ENCODE data around the gene ADORA1.

Gene ADORA1

DNA sequence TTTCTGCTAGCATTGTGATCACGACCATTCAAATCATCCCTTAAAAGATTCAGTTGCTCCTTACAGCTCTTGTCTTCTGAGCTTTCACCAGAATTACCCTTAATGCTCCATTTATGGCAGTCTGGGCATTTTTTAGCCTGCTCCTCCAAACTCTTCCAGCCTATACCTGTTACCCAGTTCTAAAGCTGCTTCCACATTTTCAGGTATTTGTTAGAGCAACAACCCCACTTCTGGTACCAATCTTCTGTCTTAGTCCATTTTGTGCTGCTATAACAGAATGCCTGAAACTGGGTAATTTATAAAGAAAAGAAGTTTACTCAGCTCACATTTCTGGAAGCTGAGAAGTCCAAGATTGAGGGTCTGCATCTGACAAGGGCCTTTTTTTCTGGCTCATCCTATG lies 30.9 kb downstream of the ADORA1 start:
- DNase-seq (ENCODE audit: low read depth in 2 of 2): no peak

DNA sequence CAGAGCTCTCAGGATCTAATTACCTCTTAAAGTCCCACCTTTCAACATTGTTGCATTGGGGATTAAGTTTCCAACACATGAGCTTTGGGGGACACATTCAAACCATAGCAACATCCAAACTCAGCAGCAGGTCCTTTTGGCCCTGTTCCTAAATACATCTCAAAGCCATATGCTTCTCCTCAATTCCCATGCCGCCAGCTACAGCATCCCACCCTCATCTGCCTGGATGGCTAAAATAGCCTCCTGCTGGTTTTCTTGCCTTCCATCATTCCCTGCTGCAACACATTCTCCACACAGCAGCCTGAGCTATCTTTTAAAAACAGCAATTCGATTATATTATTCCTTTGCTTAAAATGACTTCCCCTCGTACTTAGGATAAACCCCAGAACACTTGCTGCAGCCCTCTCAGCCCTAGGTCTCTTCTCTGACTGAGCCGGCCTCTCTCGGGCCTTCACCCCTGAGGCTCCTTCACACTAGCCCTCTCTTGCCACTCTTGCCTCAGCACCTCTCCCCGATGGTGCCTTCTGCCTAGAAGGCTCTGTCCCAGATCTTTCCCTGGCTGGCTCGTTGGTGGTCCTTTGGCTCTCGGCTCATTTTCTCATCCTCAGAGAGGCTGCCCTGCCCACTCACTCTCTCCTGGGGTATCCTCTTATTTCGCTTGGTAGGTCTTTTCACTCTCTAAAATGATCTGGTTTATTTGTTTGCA lies 31.6 kb downstream of the ADORA1 start:
- no peak for DNase-seq (ENCODE audit: low read depth in 2 of 2)

- no peak for DNase-seq (ENCODE audit: low read depth in 2 of 2)
Observed at GRCh38 chr1:203159844-203160243, 32.3 kb downstream of the ADORA1 start.

DNA sequence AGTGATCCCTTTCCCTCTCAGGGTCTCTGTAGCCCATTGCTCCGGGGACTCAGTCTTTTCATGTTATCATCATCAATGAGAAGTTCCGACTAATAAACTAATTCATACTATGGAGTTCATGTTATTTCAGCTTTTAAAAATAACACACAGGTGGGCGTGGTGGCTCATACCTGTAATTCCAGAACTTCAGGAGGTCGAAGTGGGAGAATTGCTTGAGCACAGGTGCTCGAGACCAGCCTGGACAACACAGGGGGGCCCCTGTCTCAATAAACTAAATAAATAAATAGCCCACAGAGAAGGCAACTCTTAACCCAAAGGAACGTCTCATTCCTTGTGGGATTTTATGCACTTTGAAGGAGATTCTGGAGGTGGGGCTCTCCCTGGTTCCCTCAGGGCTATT lies 33.6 kb downstream of the ADORA1 start:
- DNase-seq (ENCODE audit: low read depth in 2 of 2): no peak

DNA sequence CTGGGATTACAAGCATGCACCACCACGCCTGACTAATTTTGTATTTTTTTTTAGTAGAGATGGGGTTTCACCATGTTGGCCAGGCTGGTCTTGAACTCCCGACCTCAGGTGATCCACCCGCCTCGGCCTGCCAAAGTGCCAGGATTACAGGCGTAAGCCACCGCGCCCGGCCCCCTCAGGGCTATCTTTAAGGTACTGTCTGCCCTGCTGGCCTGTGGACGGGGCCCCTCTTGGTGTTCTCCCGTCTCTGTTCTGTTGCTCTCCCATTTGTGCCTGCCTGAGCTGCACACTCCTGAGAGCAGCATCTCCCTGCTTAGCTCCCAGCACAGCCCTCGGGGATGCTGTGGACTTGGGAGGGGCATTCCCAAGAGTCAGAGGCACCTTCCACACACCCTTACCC lies 34.2 kb downstream of the ADORA1 start:
- DNase-seq (ENCODE audit: low read depth in 2 of 2): no peak

DNA sequence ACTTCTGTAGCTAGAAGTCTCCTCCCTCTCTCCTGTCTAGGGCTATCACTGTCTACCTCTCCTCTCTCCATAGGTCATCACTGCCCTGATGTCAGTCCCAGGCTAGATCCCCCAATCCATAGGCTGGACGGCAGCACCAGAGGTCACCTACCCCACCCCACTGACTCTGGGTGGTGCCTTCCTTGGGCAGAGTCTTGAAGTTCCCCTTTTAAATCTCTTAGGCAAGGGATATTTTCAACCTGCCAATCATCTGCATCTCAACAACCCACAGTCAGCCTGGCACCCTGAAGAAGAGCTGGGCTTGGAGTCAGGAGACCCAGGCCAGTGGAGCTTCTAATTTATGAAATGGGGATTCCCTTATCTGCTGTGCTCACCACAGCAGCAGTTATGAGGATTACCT lies 34.9 kb downstream of the ADORA1 start:
- no peak for DNase-seq (ENCODE audit: low read depth in 2 of 2)

DNA sequence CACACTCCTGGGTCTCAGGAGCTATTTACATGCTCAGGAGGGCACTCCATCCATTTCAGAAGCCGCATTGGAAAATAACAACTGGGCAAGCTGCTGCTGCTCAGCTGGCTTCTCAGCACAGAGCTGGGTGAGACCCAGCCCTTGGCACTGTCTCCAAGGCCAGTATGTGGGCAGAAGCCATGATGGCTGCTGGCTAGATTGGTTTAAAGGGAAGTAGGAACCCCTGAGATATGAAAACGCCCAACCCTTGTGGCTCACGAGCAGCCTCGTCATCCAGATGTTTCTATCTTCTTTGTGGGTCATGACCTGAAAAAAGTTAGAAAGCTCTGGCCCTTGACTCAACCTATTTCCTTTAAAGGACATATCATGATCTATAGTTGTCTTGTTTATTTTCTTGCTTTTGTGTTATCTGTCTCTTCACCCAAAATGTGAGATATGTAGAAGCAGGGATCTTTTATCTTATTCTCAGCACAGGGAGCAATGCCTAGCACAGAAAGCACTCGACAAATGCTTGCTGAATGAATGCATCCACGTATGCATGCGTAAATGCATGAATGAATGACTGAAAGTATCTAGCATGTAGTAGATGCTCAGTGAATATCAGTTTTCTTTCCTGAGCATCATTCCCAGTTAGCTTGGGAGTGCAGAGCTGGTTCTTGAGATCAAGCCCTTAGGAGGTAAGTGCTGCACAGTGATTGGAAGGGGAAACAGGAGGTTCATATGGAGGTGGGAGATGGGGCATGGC lies 36.5 kb downstream of the ADORA1 start:
- no peak for DNase-seq (ENCODE audit: low read depth in 2 of 2)

GRCh38 chr1:203165101-203165799 lies 37.7 kb downstream of the ADORA1 start:
- DNase-seq (ENCODE audit: low read depth in 2 of 2): no peak

- no peak for DNase-seq (ENCODE audit: low read depth in 2 of 2)
Observed at GRCh38 chr1:203165800-203166161, 38.3 kb downstream of the ADORA1 start.

GRCh38 chr1:203166192-203166940 lies 38.8 kb downstream of the ADORA1 start:
- DNase-seq (ENCODE audit: low read depth in 2 of 2): no peak

- no peak for DNase-seq (ENCODE audit: low read depth in 2 of 2)
Observed at GRCh38 chr1:203167026-203167912, 39.7 kb downstream of the ADORA1 start.

- no peak for DNase-seq (ENCODE audit: low read depth in 2 of 2)
Observed at GRCh38 chr1:203167913-203168200, 40.3 kb downstream of the ADORA1 start.

DNA sequence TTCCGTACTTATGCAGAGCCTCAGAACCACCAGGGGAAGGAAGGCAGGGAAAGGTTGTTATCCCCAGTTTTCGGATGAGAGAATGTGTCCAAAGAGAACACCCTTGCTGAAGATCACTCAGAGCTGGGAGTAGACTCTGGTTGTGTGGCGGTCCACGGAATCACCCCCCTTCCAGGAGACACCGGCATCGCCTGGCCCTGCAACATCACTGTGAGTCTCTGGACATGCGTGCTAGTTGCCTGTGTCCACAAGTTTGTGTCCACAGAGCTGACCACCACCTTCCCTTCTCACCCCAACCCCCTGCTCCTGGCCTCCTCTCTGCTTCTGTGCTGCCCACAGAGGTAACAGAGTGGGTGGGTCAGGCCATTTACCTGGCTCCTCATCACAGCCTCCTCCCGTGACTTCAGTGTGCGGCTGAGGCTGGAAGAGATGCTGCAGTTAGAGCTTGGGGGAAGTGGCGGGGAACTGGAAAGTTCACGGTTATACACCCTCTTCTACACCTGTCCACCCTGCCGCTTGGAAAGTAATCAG lies 40.8 kb downstream of the ADORA1 start:
- no peak for DNase-seq (ENCODE audit: low read depth in 2 of 2)

DNA sequence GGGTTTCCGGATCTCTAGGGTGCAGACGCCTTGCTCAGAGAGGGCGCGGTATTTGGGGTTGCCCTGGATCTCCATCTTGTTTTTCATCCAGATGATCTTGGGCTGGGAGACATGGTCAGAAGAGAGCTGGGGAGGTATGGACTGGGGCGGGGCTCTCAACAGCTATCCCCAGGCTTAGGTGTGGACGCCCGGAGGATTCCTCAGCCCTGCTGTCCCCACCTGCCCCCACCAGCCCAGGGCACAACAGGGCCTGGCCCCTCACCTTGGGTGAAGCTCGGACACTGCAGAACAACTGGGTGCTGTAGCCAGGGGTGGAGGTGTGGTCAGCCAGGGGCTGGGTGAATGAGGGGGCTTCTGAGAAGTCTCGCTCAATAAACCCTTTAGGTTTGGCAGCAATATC lies 41.5 kb downstream of the ADORA1 start:
- no peak for DNase-seq (ENCODE audit: low read depth in 2 of 2)

DNA sequence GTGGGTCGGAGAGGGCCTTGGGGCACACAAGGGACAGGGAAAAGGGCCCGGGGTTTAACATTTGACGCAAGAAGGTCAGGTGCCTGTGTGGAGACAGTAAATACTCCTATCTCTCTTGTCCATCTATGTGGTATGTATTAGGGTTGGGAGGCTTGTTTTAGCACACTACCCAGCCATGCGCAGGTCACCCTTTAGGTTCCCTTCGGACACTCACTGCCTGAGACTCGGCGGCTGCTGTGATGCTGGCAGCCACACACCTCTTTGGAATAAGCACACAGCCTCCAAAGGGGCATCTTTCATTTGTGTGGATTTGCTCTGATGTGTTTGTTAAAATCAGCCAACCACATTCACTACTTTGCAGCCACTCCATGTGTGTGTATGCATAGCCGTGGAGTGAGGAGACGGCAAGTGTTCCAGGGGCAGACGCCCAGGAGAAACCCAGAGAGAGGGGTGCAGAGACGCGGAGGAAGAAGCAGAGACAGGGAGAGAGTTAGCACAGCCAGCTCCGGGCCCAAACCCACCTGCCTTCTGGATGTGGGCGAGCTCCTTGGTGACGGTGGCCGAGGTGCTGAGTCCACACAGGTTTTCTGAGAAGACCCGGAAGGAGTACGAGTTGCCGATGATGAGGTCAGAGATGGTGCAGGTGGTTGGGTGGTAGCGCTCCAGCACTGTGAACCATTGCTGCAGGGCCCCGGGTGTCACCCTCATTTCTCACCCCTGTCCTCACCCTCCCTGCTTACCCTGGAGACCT lies 42.4 kb downstream of the ADORA1 start:
- no peak for DNase-seq (ENCODE audit: low read depth in 2 of 2)

DNA sequence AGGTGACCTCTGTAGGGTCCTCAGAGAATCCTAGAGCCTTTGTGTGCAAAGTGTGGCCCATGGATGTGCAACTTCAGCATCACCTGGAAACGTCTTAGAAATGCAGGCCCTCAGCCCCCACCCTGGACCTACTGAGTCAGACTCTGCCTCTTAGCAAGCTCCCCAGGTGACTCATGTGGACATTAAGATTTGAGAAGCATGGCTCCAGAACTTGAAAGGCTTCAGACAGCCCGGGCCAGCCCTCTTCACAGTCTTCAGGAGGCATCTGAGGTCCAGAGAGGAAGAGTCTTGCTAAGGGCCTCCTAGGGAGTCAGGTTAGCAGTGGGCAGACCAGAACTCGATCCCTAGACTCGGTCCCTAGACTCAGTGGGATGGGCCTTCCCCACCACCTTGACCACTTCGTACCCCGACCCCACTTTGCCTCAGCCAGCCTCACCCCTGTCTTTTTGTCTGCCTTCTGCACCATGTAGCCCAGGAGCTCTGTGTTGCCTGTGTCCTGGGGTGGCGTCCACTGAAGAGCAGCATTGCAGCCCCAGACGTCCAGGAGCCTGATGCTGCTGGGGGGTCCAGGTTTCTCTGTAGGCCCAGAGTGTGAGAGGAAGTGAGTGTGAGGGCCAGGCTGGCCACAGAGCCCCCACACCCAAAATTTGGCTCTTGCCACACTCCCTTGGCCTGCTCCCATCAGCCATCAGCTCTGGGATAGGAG lies 43.3 kb downstream of the ADORA1 start:
- DNase-seq (ENCODE audit: low read depth in 2 of 2): no peak

- no peak for DNase-seq (ENCODE audit: low read depth in 2 of 2)
Observed at GRCh38 chr1:203171341-203172183, 44.0 kb downstream of the ADORA1 start.

GRCh38 chr1:203172184-203173010 lies 44.9 kb downstream of the ADORA1 start:
- peak in 1 of 2 donors; percentile 2 for DNase-seq (ENCODE audit: low read depth in 2 of 2)
